T-helper 1 cell treated with Interleukin-12 subunit alpha and Interleukin-12 subunit beta and Interleukin-4 antibody, amounts not matched to agents 30 μg/mL and 1 μg/mL, for 36 hours (primary cell): ENCODE results near the gene RFTN1.

ENCODE experiments used
- H3K27ac Mint-ChIP-seq: one replicate; pipeline ENCODE4 v1.8.0; 2021; ENCODE audit warnings: mild to moderate bottlenecking, mixed read lengths
- H3K27me3 Mint-ChIP-seq: one replicate; pipeline ENCODE4 v1.8.0; 2021; ENCODE audit warnings: low read depth, mixed read lengths
- H3K36me3 Mint-ChIP-seq: one replicate; pipeline ENCODE4 v1.8.0; 2021; ENCODE audit warnings: low read depth, mixed read lengths
- H3K4me1 Mint-ChIP-seq: one replicate; pipeline ENCODE4 v1.8.0; 2021; ENCODE audit warnings: low read depth, mixed read lengths
- H3K4me3 Mint-ChIP-seq: one replicate; pipeline ENCODE4 v1.8.0; 2021; ENCODE audit warnings: mild to moderate bottlenecking, moderate library complexity, mixed read lengths
- H3K9me3 Mint-ChIP-seq: one replicate; pipeline ENCODE4 v1.8.0; 2021; ENCODE audit warnings: mixed read lengths

RFTN1 gene

DNA sequence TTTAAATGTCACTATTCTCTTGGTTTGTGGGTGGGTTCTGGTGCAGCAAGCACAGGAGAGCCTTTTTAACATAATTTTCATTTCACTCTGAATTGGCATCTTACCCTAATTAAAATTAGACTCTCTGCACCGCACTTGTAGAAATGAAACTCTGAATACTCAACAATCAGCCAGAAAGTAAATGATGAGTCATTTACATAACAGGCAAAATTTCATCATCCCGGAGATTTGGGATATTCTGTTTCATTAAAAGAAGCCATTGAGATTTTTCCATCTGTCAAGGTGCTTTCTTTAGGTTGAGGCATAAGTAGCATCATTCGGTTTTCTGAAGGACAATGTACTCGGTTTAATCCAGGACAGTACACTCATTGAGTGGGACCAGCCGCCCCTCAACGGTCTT, 111.0 kb downstream of the RFTN1 start:
- no peak overlapping the region for H3K27ac Mint-ChIP-seq
- H3K4me1 Mint-ChIP-seq = peaks cover 29% of the 10 kb centered on the region
- H3K36me3 Mint-ChIP-seq = peaks cover 39% of the 10 kb centered on the region
- no peaks in the 10 kb centered on the region for H3K9me3 Mint-ChIP-seq
- no peak overlapping the region for H3K4me3 Mint-ChIP-seq
- H3K27me3 Mint-ChIP-seq = no peaks in the 10 kb centered on the region

DNA sequence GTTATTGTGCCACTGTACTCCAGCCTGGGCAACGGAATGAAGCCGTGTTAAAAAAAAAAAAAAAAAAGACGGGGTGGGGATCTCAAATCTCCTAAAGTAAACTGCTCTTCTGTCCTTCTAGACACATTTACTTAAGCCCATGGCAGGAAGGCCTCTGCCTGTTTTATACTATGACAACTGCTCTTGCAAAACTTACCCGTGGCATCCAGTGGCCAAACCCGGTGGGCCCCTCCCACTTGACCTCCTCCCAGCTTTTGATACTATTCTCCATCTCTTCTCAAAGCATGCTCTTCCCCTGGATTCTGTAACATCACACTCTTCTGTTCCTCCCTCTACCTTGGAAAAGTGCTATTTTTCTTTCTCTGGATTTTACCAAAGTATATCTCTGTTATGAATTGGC, 112.2 kb downstream of the RFTN1 start:
- Mint-ChIP-seq H3K4me1 (peaks cover 28% of the 10 kb centered on the region), H3K27me3 (no peaks in the 10 kb centered on the region), H3K36me3 (peaks cover 48% of the 10 kb centered on the region), H3K4me3 (no peak overlapping the region), H3K9me3 (no peaks in the 10 kb centered on the region), H3K27ac (peak overlapping the region; percentile 3)

DNA sequence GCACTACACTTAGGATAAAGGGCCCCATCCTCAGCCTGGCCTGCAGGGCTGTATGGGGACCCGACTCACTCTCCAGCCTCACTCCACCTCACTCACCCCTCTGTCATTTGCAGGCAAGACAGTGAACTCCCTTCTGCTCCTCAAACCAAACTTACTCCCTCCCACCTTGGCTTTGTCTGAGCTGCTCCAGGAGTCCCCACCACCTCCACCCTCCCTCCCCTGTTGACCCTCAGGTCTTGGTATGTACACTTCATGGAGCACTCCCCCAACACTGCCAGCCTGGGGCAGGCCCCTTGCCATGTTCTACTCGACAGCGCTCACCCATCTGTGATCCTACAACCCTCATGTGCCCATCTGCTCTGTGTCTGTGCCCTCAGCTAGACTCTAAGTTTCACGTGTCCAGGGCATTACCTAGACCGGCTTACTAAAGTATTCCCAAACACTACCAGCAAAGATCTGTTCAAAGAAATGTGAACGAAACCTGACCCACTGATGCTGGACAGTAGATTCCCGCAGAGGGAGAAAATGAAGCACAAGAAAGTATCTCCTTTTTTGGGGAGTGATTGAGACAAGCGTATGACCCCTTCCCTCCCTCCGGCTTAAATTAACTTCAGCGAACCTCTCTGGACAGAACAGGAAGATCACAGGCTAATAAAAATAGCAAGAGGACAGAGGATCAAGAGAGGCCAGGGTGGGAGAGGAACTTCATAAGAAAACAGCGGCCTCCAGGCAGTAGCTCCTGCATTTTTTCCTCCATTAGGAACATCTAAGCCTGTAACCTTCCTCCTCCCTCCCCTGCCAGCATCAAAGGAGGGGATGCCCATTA, 113.2 kb downstream of the RFTN1 start:
- H3K27ac Mint-ChIP-seq = peak overlapping the region; percentile 83
- H3K36me3 Mint-ChIP-seq = peaks cover 47% of the 10 kb centered on the region
- H3K4me1 Mint-ChIP-seq = peaks cover 28% of the 10 kb centered on the region
- H3K27me3 Mint-ChIP-seq = no peaks in the 10 kb centered on the region
- no peak overlapping the region for H3K4me3 Mint-ChIP-seq
- no peaks in the 10 kb centered on the region for H3K9me3 Mint-ChIP-seq

DNA sequence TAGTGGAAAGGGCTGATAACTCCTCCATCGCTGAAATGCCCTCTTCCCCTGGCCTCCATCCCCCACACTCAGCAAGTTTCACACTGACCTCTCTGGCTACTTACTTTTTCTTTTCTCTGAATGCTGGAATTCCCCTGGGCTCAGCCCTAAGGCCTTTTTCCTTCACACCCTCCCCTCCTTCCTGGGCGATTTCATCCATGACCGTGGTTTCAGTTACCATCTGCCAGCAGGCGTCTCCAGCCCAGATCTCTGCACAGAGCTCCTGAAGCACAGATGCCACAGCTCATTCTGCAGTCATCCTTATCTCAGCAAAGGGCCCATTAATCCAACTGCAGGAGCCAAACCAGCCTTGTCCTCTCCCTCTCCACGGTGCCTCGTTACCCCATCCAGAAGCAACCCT, 114.0 kb downstream of the RFTN1 start:
- peaks cover 26% of the 10 kb centered on the region for H3K4me1 Mint-ChIP-seq
- H3K36me3 Mint-ChIP-seq = peaks cover 51% of the 10 kb centered on the region
- no peaks in the 10 kb centered on the region for H3K9me3 Mint-ChIP-seq
- peak overlapping the region; percentile 52 for H3K4me3 Mint-ChIP-seq
- H3K27ac Mint-ChIP-seq = peak overlapping the region; percentile 83
- H3K27me3 Mint-ChIP-seq = no peaks in the 10 kb centered on the region

DNA sequence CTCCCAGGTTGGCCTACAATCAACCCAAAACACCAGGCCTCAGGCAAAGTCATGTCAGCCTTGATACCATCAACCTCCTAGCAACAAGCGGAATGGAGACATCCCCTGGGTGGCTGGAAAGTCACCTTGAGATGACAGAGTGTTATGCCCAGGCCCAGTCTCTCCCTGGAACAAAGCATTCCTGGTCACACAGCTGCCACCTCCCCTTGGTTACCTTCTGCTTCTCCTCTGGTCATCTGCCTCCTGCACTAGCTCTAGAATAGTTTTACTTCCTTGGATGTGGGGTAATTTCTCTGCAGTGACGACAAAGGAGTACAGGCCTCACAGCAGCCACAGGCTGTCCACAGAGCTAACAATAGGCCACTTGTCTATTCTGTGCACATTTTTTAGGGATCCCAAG, 114.9 kb downstream of the RFTN1 start:
- Mint-ChIP-seq H3K4me1 (peaks cover 26% of the 10 kb centered on the region), H3K9me3 (no peaks in the 10 kb centered on the region), H3K4me3 (no peak overlapping the region), H3K27ac (no peak overlapping the region), H3K27me3 (no peaks in the 10 kb centered on the region), H3K36me3 (peaks cover 53% of the 10 kb centered on the region)

DNA sequence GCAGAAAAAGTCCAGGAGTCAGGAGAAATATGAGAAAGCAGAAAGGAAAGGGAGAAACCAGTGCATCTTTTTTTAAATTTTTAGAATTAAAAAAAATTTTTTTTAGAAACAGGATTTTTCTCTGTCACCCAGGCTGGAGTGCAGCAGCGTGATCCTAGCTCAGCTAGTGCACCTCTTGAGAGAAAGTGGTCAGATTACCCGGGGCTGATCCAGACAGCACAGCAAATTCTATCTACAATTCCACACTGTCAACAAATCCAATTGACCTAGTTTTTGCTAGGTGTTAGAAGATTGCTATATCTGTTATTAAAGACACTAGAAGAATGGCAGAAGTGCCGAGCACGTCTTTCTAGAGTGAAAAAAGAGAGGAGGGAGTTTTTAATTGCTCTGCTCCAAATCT, 117.3 kb downstream of the RFTN1 start:
- Mint-ChIP-seq H3K36me3 (peaks cover 54% of the 10 kb centered on the region), H3K27me3 (no peaks in the 10 kb centered on the region), H3K4me3 (no peak overlapping the region), H3K9me3 (peaks cover 12% of the 10 kb centered on the region), H3K4me1 (peaks cover 18% of the 10 kb centered on the region), H3K27ac (no peak overlapping the region)

DNA sequence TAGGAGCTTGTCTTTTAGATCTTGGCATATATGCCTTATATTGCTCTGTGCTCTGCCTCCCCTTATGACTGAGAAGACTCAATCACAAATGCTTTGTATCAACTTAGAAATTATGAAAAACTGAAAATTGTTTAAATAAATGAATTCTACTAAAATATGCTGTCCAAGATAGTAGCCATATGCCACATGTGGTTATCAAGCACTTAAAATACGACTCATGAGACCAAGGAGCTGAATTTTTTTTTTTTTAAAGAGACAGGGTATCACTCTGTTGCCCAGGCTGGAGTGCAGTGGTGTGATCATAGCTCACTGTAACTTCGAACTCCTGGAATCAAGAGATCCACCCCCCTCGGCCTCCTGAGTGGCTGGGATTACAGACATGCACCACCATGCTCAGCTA, 118.3 kb downstream of the RFTN1 start:
- Mint-ChIP-seq H3K9me3 (peaks cover 12% of the 10 kb centered on the region), H3K27ac (no peak overlapping the region), H3K27me3 (no peaks in the 10 kb centered on the region), H3K36me3 (peaks cover 54% of the 10 kb centered on the region), H3K4me3 (no peak overlapping the region), H3K4me1 (peaks cover 16% of the 10 kb centered on the region)

DNA sequence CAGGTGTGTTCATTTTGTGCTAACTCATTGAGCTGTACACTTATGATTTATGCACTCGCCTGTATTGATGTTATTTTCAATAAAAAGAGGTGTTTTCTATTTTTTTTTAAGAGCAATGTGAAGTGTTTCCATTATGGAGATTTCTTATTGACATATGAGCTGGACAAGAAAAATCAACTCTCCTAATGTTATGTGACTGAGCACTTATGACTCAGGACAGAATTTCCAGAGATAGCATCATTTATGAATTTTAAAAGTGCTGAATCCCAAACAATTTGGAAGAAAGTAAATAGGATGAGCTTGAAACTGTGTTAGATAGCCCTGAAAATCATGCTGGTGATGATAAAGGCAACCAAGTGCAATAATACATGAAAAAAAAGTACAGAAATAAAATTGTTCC, 118.9 kb downstream of the RFTN1 start:
- no peak overlapping the region for H3K4me3 Mint-ChIP-seq
- peaks cover 53% of the 10 kb centered on the region for H3K36me3 Mint-ChIP-seq
- no peaks in the 10 kb centered on the region for H3K27me3 Mint-ChIP-seq
- H3K9me3 Mint-ChIP-seq = peaks cover 12% of the 10 kb centered on the region
- H3K27ac Mint-ChIP-seq = no peak overlapping the region
- peaks cover 14% of the 10 kb centered on the region for H3K4me1 Mint-ChIP-seq

DNA sequence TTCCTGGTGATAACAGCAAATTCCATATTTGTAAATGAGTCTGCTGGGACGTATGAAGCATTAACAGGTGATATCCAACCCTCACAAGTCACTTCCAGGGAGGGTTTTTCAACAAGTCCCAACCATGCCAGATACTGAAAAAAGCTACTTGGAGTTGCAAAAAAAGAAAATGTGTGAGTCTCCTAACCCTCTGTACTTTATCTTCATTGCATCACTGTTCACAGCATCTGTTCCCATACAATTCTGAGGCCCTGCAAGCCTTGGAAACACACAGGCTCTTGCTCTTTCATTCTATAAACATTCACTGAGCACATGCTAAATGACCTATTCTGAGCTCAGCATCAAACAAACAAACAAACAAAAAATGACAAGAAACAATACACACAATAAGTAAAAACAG, 120.8 kb downstream of the RFTN1 start:
- Mint-ChIP-seq H3K4me3 (no peak overlapping the region), H3K27me3 (no peaks in the 10 kb centered on the region), H3K27ac (no peak overlapping the region), H3K4me1 (peaks cover 24% of the 10 kb centered on the region), H3K9me3 (peaks cover 12% of the 10 kb centered on the region), H3K36me3 (peaks cover 60% of the 10 kb centered on the region)

DNA sequence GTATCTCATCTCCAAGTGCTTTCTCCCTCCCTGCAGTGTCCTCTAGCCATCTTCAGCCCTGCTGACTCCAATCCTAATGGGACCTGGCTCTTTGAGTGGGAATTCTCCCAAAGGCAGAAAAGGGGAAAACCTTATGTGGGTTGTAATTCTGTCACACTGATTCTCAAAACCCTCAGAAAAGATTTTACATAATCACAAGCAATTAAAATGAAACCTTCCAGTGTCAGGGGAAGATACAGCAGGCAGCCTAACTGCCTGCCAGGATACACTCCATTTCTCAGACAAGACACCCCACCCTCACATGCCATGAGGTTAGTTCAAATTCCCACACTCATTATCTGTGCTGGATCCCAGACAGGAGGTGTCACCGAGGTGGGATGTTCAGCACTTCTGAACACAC, 121.4 kb downstream of the RFTN1 start:
- Mint-ChIP-seq H3K4me3 (no peak overlapping the region), H3K4me1 (peaks cover 31% of the 10 kb centered on the region), H3K27ac (no peak overlapping the region), H3K36me3 (peaks cover 56% of the 10 kb centered on the region), H3K9me3 (peaks cover 12% of the 10 kb centered on the region), H3K27me3 (no peaks in the 10 kb centered on the region)

DNA sequence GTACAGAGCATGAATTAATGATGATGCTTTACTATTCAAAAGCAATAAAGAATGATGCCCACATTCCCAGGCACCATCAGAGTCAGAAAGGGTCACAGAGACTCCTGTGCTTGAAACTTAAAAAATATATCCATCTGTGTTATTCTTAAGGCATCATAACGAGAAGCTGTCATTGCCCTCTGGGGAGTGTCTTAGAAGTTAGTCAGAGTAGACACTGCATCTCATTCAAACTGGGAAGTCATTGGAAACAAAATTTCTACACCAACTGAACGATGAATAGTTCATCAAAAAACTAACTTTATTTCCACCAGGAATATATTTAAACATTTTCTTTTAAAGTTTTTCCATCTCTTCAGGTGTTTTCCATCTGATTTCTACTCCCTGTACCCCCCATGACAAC, 122.9 kb downstream of the RFTN1 start:
- H3K9me3 Mint-ChIP-seq = peaks cover 12% of the 10 kb centered on the region
- no peaks in the 10 kb centered on the region for H3K27me3 Mint-ChIP-seq
- H3K4me1 Mint-ChIP-seq = peaks cover 41% of the 10 kb centered on the region
- H3K27ac Mint-ChIP-seq = no peak overlapping the region
- peaks cover 55% of the 10 kb centered on the region for H3K36me3 Mint-ChIP-seq
- H3K4me3 Mint-ChIP-seq = no peak overlapping the region

DNA sequence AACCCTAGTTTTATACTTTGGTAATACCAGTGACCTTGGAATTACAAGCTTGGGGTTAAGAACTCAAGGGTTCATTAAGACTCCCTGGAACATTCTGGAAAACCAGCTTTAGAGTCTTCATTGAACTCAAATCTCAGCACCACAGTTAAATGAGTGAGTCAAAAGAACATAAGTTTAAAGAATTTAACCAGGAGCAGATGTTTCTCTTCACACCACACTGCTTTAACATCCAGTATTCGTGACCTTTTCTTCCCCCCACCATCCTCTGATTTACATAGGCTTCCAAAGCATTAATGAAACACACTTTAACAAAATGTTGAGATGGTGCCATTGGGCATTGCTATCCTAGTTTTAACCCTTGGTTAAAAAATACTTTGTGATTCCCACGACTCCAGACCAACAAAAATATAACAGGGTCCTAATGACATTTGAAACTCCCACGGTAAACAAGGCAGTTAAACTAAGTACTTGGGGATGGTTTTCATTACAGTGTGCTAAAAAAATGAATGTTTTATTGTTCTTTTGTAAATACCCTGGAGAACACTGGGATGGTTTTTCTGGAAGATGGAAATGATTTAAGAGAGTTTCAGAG, 124.6 kb downstream of the RFTN1 start:
- Mint-ChIP-seq H3K27me3 (no peaks in the 10 kb centered on the region), H3K36me3 (peaks cover 55% of the 10 kb centered on the region), H3K4me1 (peaks cover 49% of the 10 kb centered on the region), H3K4me3 (no peak overlapping the region), H3K9me3 (peaks cover 12% of the 10 kb centered on the region), H3K27ac (no peak overlapping the region)

DNA sequence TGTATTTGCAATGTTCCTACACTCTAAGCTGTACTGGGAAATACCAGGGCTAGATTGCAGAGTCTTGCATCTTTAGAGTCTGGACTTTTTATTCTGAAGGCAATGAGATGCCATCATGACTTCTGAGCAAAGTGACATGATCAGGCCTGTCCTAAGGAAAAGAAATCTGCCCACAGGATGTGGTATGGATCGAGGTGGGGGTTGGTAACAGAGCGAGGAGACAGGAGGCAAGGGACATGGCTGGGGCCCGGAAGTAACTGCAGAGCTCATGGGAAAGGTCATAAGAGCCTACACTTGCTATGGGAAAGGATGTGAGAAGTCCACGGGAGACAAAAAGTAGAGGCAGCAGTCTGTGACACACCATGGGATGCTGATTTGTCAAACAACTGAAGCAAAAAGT, 126.9 kb downstream of the RFTN1 start:
- peaks cover 60% of the 10 kb centered on the region for H3K4me1 Mint-ChIP-seq
- H3K4me3 Mint-ChIP-seq = no peak overlapping the region
- peak overlapping the region; percentile 75 for H3K27ac Mint-ChIP-seq
- H3K36me3 Mint-ChIP-seq = peaks cover 61% of the 10 kb centered on the region
- H3K9me3 Mint-ChIP-seq = peaks cover 14% of the 10 kb centered on the region
- H3K27me3 Mint-ChIP-seq = no peaks in the 10 kb centered on the region

DNA sequence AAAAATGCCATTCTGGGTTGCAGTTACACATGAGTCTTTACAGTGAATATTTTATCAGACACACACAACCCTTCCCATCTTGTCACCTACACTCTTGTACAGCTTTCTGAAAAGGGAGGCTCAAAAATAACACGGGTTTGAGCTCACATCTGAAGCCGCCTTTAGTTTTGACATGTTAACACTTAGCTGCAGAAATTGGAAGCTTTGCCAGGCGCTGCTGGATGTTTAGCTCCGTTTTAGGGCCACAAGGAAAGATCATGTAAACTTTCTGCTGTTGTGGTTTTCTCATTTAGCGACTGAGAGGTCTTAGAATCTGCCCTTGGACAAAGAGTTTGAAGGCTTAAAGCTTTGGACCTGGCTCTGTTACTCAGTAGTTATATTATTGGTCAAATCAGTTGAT, 128.3 kb downstream of the RFTN1 start:
- Mint-ChIP-seq H3K4me1 (peaks cover 67% of the 10 kb centered on the region), H3K4me3 (no peak overlapping the region), H3K27me3 (no peaks in the 10 kb centered on the region), H3K9me3 (peaks cover 20% of the 10 kb centered on the region), H3K36me3 (peaks cover 68% of the 10 kb centered on the region), H3K27ac (peak overlapping the region; percentile 8)

DNA sequence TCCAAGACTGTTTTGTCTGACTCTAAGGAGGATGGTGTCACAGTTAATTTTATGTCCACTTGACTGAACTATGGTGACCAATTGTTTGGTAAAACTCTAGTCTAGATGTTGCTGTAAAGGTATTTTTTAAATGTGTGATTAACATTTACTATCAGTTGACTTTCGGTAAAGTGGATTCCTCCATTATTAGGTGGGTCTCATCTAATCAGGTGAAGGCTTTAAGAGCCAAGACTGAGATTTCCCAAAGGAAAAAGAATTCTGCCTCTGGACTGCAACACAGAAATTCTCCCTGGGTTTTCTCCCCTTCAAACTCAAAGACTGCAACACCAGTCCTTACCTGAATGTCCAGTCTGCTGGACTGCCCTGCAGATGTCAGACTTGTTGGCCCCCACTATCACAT, 129.6 kb downstream of the RFTN1 start:
- Mint-ChIP-seq H3K4me1 (peaks cover 69% of the 10 kb centered on the region), H3K9me3 (peaks cover 27% of the 10 kb centered on the region), H3K36me3 (peaks cover 71% of the 10 kb centered on the region), H3K27ac (no peak overlapping the region), H3K4me3 (no peak overlapping the region), H3K27me3 (no peaks in the 10 kb centered on the region)
